GM18519 (cell line): Measurements from ENCODE around the gene R3HDM4.
"Not testable (repeated sequence)": the region's sequence is repeated elsewhere in the genome, so short reads cannot be mapped to it uniquely, and the experiment has no call there.

ENCODE experiments used
- ATAC-seq: cut with Tn5 transposase; IDR thresholded peaks from one replicate; pipeline ENCODE4 v1.9.1; 2021; ENCODE audit warnings: mild to moderate bottlenecking, moderate library complexity; ENCODE audit not compliant: unreplicated experiment, low FRiP score

R3HDM4 gene

GRCh38 chr19:878751-879561, 34.1 kb downstream of the R3HDM4 start:
- ATAC-seq = not testable (repeated sequence)

GRCh38 chr19:877992-878660, 34.9 kb downstream of the R3HDM4 start:
- not testable (repeated sequence) for ATAC-seq

- ATAC-seq = no peak
These were observed 36.2 kb downstream of the R3HDM4 start for GRCh38 chr19:876780-877314.

GRCh38 chr19:876089-876488, 36.9 kb downstream of the R3HDM4 start:
- ATAC-seq = no peak

- ATAC-seq = no peak
These were observed 37.6 kb downstream of the R3HDM4 start for GRCh38 chr19:875265-875879.

GRCh38 chr19:873561-874041, 39.4 kb downstream of the R3HDM4 start:
- ATAC-seq = no peak

GRCh38 chr19:873084-873483, 39.9 kb downstream of the R3HDM4 start:
- ATAC-seq = no peak

- ATAC-seq = no peak
These were observed 40.6 kb downstream of the R3HDM4 start for GRCh38 chr19:872266-872951.

- ATAC-seq = no peak
These were observed 41.4 kb downstream of the R3HDM4 start for GRCh38 chr19:871446-872265.

GRCh38 chr19:870963-871401, 42.0 kb downstream of the R3HDM4 start:
- ATAC-seq = no peak

GRCh38 chr19:870314-870713, 42.7 kb downstream of the R3HDM4 start:
- ATAC-seq = no peak

- ATAC-seq = no peak
These were observed 43.5 kb downstream of the R3HDM4 start for GRCh38 chr19:869245-870177.

GRCh38 chr19:868458-869244, 44.4 kb downstream of the R3HDM4 start:
- ATAC-seq = no peak

- ATAC-seq = no peak
These were observed 45.1 kb downstream of the R3HDM4 start for GRCh38 chr19:867855-868457.

- no peak for ATAC-seq
These were observed 45.7 kb downstream of the R3HDM4 start for GRCh38 chr19:867301-867793.

GRCh38 chr19:866769-867300, 46.2 kb downstream of the R3HDM4 start:
- no peak for ATAC-seq

GRCh38 chr19:863315-863620, 49.8 kb downstream of the R3HDM4 start:
- no peak for ATAC-seq
